ENCODE data around the gene BCL7C. TPM values are rescaled to one million over a fixed set of nuclear protein-coding genes. Genes with fewer than 3 reads are reported as not detected.
A peak's percentile ranks its signal among the peaks of the same experiment; 100 is the strongest.
"Not testable (repeated sequence)": the region's sequence is repeated elsewhere in the genome, so short reads cannot be mapped to it uniquely, and the experiment has no call there.

Gene BCL7C
- polyA plus RNA-seq, 1 donor = 29.0 TPM

DNA sequence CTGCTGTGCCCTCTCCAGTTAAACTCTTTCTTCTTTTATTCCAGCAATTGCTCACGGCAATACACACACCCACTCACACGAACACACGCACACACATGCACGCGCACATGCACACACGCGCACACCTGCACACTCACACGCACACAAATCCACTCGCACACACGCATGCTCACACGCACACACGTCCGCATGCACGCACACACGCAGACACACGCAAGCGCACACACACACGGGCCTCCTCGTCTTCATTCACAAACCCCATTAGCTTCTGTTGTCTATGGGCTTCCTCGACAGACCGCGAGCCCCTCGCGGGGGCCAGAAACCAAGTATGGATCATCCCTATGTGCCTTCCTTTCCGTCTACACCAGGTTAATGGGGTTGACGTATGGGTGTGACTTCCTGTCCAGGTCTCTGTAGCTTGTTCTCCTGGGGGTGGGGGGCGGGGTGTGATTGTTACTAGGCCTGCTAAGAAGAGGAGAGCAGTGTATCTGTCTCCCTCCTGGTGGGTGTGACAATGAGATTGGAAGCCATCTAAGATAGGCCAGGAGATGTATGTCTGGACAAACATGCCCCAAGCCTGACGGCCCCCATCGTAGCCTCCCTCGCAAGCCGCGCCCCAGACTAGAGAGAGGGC, 1.9 kb upstream of the BCL7C start:
- no peak for DNase-seq (ENCODE audit: low read depth)

DNA sequence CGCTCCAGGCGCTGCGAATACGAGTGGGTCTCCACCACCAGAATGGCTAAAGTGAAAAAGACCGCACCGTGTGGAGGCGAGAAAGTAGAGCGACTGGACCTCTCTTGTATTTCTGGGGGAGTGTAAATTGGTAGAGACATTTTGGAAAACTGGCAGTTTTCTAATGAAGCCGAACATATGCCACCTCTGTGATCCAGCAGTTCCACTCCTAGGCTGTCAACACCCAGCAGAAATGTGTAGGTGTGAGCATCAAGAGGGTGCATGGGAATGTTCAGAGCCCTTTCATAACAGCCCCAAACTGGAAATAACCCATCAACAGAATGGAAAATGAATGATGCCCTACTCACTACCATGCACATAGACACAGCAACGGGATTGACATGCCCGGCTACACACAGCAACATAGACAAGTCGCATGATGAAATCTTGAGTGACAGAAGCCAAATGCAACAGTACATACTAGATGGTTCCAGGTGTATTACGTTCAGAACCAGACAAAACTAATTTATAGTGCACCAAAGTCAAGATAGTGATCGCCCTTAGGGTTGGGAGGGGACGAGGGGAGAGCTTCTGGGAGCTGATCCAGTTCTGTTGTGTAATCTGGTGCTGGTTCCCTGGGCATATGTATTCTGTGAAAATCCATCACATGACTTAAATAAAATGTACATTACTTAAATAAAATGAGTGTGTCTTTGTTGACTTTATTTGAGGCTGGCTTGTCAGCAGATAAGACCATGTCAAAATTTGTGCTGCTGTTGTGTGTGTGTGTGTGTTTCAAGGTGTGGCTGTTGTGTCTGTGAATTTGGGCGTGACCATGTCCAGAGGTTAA, 877 bp upstream of the BCL7C start:
- no peak for DNase-seq (ENCODE audit: low read depth)

DNA sequence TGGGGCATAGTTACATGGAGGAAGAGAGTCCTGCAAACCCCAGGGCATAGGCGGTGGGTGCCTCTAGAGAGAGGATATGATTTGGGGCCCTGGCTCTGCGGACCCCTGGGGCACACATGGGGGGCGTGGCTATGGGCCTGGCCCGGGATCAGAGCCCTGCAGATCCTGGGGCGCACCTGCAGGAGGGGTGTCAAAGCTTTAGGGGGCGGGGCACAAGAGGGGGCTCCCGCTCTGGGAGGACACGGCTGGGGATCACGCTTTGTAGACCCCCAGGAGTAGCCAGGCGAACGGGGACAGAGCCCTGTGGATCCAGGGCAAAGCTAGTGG, 497 bp downstream of the BCL7C start:
- no peak for DNase-seq (ENCODE audit: low read depth)

DNA sequence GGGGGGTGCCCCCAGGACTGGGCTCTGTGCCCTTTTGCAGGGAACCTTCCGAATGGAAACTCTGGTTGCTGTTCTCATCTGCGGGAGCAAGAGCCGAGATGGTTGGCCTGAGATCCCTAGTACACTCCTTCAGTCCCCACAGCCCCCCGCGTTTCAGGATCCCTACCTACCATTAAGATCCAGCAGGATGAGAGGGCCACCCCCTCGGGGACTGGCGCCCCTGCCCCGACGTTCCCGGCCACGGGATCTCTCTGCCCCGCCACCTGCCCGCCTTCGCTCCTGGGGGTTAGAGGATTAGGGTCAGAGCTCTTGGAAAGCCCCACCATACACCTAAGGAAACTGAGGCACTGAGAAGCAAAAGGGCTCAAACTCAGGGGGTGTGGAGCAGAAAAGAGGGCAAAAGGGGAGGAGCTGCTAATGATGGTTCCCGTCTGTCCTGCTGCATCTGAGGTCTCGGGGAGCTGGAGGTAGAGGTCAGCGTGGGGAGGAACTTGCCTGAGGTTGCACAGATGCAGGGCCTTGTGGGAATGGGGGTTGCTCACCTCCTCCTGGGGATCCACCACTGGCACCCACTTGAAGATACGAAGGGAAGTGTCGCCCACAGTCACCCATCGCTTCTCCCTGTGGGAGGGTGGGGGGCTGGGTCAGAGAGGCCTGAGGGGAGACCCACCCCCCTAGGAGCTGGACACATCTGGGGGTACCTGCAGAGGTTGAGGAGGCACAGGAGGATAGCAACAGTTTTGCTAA, 1.0 kb downstream of the BCL7C start:
- DNase-seq (ENCODE audit: low read depth) = no peak

DNA sequence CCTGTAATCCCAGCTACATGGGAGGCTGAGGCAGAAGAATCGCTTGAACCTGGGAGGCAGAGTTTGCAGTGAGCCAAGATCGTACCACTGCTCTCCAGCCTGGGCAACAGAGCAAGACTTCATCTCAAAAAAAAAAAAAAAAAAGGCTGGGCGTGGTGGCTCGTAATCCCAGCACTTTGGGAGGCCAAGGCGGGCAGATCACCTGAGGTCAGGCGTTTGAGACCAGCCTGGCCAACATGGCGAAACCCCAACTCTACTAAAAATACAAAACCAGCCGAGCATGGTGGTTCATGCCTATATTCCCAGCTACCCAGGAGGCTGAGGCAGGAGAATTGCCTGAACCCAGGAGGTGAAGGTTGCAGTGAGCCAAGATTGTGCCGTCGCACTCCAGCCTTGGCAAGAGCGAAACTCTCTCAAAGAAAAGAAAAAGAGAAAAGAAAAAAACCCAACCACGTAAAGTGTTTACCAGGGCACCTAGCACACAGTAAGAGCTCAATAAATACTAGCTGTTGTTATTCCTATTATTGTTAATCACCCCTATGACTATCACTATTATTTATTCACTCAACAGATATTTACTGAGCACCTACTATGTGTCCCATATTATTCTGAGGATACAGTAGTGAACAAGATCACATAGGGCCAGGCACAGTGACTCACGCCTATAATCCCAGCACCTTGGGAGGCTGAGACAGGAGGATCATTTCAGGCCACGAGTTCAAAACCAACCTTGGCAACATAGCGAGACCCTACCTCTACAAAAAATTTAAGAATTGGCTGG, 2.6 kb downstream of the BCL7C start:
- DNase-seq (ENCODE audit: low read depth) = not testable (repeated sequence)

DNA sequence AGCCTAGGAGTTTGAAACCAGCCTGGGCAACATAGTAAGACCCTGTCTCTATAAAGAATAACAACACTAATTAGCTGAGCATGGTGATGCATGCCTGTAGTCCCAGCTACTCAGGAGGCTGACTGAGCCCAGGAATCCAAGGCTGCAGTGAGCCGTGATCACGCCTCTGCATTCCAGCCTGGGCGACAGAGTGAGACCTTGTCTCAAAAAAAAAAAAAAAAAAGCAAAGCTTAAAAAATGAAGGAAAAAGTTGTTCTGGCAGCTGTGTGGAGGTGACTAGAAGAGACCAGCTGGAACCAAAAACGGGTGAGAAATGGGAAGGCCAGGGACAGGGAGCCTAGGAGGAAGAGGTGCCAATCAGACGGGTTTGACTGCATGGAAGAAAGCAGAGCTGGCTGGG, 4.2 kb downstream of the BCL7C start:
- no peak for DNase-seq (ENCODE audit: low read depth)

DNA sequence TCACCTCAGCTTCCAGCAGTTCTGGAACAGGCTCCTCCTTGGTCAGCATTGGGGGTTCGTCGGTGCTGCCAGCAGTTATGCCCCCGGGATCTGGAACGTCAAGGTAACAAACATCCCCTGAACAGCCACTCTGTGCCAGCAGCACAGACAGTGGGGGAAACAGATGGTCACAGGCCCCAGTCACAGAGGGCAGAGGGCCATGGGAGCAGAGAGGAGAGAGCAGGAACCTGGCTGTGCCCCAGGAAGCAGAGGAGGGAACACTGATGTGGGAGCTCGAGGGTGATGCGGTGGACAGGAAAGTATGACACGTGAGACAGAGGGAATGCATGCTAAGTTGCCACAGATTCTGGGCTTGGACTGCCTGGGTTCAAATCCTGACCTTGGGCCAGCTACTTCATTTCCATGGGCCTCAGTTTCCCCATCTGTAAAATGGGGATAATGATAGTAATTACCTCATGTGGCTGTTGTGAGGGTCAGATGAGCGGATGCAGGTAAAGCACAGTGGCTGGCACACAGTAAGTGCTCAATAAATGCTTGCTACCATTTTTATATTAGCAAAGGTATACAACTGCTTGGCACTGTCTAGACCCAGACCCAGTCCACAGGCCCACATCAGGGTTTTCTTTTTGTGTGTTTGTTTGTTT, 4.9 kb downstream of the BCL7C start:
- DNase-seq (ENCODE audit: low read depth) = no peak

DNA sequence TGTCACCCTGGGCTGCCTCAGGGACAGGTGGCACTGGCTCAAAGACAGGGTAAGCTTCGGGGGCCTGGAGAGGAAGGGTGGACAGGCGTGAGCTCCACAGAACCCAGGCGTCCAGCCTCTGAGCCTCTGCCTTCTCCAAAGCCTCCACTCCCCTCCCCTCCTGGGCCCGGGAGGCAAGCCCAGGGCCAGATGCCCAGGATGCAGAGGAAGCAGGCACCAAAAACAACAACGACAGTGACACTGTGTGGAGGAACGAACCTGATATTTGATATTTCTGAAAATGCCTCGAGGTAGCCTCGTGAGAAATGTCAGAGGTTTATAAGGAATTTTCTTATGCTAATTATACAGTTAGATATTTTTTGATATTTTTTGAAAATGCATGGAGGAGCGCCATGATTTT, 6.0 kb downstream of the BCL7C start:
- no peak for DNase-seq (ENCODE audit: low read depth)

DNA sequence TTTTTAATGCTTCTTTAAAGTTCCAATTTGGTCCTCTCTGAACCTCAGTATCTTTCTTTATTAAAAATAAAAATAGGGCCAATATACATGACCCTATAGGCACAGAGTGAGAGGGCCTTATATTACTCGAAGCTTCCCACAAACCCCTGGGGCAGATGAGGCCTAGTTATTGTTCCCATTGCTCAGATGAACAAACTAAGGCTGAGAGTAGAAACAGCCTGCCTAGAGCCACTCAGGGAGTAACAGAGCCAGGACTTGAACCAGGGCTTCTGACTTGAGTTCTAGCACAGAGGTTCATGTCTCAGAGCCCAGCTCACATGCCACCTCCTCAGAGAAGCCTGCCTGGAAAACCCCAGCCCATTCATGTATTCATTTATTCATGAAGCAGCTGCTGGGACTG, 7.7 kb downstream of the BCL7C start:
- no peak for DNase-seq (ENCODE audit: low read depth)

DNA sequence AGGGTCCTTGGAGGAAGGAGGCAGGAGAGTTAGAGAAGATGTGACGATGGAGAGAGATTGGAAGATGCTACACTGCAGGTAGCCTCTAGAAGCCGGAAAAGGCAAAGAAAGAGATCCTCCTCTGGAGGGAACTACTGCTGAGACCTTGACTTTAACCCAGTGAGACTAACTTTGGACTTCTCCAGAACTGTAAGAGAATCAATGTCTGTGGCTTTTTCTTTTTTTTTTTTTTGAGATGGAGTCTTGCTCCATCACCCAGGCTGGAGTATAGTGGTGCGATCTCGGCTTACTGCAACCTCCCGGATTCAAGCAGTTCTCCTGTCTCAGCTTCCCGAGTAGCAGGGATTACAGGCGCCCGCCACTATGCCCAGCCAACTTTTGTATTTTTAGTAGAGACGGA, 8.7 kb downstream of the BCL7C start:
- DNase-seq (ENCODE audit: low read depth) = no peak

DNA sequence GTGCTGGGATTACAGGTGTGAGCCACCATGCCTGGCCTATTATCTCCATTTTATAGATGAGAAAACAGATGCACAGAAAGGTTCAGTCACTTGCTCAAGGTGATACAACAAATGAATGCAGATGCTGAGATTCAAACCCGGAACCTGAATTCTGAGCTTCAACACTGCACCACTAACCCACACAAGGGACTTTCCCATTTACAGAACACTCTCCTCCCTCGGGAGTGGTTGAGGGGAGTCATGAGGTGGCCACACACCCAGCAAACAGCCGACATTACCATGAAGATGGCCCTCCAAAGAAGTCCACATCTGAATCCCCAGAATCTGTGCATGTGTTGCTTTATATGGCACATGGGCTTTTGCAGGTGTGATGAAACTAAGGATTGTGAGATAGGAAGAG, 9.1 kb downstream of the BCL7C start:
- no peak for DNase-seq (ENCODE audit: low read depth)

DNA sequence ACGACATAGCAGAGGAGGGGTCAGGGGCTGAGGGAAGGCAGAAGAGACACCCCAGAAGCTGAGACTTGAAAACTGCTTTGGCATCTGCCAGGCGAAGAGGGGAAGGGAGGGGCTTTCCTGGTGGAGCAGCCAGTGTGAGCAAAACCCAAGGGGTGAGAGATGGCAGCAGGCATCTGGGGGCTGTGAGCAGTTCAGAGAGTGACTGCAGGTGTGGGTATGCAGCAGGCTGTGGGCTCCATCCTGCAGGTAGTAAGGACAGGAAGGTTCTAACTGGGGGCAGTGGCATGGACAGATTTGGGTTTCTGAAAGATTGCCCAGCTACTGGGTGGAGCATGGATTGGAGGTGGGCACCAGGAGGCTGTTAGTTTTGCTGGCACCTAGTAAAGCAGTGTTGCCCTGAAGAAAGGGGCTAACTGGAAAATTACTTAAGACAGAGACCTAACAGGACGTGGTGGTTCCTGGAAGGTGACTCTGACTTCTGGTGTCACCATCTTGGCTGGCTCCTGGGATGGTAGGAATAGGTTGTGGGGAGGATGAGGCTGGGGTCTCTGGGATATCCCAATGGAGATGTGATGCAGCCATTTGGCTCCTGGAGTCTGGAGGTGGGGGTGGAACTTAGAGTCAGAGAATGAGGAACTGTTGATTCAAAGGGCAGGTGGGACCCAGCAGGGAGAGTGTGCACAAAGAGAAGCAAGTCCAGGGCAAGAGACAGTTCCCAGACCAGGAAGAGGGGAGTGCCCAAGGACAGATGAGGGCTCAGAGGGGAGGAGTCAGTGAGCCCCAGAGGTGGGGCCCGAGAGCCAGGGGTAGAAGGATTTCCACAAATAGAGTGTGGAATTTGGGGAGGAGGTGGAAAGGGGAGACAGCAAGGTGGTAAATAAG, 11.2 kb downstream of the BCL7C start:
- DNase-seq (ENCODE audit: low read depth) = no peak

DNA sequence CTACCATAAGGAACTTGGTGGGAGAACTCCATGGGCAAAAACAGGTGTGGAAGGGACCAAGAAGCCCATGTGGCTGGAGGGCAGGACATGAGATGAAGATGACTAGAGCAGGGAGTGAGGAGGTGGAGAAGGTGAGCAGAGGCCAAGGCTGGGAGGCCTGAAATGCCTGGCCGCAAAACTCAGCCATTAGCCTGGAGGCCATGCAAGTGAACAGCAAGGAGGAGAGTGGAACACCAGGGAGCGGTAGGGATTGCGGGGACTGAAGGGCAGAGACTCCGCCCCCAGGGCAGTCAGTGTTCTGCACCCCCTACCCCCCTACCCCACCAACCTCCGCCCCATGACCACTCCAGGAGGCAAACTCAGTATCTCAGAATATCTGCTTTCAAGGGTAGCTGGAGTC, 17.0 kb downstream of the BCL7C start:
- DNase-seq (ENCODE audit: low read depth) = no peak

DNA sequence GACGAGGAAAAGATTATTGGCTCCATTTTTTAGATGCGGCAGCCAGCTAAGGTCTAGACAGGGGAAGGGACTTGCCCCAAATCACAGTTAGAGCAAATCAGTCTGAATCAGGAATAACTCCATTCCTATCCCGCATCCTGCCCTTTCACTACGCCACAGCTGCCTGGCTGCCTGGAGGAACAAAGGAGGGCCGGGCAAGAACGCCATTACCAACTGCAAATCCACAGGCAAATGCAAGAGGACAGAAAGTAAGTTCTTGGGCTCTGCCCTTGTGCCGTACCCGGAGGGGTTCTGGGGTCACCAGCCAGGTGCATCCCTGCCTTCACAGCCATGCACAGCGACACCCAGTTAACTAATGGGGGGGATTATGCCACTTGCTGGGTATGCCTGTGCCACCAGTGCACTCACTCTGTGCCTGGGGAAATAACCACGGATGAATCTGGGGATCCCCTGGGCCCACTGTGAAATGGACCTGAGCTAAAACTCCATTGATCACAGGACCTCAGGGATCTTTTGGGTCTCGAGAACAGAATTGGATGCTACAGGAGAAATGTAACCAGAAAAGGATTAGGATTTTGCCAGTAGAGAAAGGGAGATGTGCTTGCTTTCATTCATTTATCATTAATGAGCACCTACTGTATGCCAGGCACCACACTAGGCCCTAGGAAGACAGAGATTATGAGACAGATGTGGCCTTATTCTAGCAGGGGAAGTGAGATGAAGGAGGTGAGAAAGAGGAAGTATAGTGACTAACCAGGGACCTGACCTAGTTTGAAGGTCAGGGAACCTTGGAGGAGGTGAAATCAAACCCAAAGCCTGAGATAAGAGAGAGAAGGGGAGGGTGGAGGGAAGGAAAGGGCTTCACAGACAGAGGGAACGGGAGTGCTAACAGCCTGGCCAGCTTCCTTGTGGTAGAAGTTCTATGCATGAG, 17.7 kb downstream of the BCL7C start:
- no peak for DNase-seq (ENCODE audit: low read depth)

DNA sequence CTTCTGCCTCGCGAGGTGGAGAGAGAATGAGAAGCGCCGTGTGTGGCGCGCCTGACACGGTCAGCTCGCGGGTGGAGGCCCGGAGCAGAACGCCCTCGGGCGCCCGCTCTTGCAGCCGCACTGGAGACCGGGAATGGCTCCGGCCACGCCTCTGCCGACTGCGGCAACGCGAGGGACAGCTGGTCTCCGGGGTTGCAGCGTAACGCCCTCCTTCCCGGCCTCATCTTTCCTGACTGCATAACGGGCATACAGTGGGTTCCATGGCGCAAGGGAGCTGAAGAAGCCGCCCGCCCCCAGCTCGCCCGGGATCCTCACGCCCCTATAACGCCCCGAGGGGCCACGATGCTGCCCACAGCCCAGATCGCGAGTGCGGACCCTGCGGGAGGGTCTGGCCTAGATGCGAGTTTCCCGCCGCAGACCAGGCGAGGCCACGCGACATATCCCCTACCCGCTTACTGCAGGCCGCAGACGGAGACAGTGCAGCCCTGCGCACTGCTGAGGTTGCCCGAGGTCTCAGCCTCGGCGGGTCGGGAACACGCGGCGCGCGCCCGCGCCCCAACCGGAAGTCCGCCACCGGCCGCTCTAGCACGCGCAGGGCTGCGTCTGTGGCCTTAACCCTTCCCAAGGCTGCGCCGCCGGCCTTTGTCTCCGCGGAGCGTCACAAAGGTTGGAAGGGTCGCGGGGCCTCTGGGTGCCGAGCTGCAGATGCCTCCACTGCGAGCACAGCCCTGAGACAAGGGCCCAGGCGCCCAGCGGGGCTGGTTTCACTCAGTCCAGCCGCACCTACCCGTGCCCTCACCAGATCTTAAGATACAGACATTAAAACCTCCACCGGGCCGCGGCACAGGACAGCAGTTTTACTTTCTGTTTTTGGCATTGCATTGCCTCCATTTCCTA, 18.8 kb downstream of the BCL7C start:
- DNase-seq (ENCODE audit: low read depth) = peak; percentile 86

DNA sequence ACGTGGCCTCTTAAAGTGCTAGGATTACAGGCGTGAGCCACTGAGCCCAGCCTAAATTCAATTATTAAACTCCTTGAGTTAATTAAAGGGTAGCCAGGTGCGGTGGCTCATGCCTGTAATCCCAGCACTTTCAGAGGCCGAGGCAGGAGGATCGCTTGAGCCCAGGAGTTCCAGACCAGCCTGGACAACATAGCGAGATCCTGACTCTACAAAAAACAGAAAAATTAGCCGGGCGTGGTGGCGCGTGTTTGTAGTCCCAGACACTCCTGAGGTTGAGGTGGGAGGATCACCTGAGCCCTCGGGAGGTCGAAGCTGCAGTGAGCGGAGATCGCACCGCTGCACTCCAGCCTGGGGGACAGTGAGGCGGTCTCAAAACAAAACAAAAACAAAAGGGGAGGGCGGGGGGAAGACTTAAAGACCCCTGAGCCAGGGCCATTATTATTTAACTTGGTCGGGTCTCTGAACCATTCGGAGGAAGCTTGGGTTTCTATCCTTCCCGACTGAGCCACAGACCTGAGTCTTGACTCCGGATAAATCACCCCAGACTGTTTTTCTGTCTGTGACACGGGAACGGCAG, 19.5 kb downstream of the BCL7C start:
- DNase-seq (ENCODE audit: low read depth) = no peak

DNA sequence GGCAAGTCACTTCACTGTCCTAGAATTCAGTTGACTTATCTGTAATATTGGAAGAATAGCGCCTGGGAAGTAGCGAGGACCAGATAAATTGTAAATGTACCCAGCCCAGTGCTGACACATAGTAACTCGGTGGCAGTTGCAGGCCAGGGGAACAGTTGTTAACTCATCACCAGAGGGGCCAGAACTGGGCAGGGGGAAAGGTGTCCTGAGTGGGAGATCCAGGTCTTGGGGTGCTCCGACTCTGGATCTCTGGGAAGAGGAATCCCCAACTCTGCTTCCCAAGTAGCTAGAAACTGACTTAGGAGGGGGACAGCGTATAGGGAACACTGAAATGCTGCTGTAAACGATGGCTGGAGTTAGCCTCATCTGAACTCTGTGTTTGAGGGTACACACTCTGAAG, 23.0 kb downstream of the BCL7C start:
- DNase-seq (ENCODE audit: low read depth) = no peak

DNA sequence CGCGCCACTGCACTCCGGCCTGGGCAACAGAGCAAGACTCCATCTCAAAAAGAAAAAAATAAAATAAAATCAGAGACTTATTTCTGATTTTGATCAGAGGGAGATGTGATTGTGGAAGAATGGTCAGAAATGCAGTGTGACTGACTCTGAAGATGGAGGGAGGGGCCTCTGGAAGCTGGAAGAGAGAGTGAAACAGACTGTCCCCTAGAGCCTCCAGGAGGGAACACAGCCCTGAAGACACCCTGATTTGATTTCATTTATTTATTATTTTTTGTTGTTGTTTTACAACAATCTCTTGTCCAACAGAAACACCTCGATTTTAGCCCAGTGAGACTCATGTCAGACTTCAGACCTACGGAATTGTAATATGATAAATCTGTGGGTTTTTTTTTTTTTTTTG, 26.1 kb downstream of the BCL7C start:
- DNase-seq (ENCODE audit: low read depth) = no peak
